D721Med (cell line): Measurements from ENCODE around the gene MBP.

Source experiments
- DNase-seq: peaks from one replicate; pipeline ENCODE4 v3.0.0; 2011; ENCODE audit warnings: low spot score; ENCODE audit not compliant: insufficient read length
- FAIRE-seq: peaks from 2 replicates; lab custom pipeline; 2011; peaks lifted over from hg19 to GRCh38; lab: Jason Lieb, UNC
- TF ChIP-seq, protein P1 (sequence below): IDR thresholded peaks from 2 replicates; pipeline ENCODE4 v1.5.1; 2012; ENCODE audit warnings: mild to moderate bottlenecking, control low read depth; ENCODE audit not compliant: insufficient read depth; ENCODE audit errors: missing control alignments

The MBP gene

DNA sequence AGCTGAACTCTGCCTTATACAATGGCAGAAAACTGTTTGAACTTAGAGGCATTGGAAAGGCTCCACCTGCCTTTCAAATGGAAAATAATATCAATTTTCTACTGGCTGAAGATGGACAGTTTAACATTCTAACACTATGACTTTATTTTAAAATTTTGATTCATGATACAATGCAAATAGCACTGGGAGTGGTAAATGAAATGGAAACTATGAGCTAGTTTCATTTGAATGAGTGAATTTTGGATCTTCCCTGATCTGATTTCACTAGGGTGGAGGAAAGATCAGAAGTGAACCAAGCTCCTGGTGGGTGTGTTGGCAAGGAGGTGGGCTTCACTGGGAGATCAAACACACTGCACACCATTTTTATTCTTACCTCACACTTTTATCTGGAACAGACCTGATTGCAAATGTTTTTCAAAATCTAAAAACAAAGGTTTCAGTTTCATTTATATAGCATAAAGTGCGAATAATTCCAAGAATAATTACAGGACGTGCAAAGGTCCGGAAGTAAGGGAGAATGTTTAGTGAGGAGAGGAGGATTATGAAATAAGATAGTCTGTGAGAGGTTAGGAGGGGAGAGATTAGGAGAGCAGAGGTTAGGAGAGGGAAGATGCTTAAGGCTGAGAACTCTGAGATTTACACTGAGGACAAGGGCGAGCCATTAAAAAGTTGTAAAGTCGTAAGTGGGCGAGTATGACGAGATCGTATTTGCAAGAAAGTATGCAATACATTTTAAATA is 18.6 kb upstream of the MBP start:
- peak; percentile 64 for FAIRE-seq

DNA sequence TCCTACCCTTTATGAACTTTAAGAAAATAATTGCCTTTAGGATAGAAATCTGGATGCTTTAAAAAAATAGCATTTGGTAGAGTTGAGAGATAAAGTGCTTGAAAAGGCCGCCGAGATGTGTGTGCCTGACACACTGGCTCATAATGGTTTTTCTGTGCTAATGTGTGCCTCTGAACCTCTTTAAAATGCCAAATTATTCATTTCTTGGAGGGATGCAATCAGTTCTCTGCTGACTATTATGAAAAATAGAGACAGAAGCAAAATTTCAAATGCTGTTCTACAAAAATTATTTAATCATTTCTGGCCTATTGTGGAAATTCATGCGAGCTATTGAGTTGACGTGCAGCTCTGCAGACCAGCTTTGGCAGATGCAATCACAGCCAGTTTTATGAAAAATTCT is 18.0 kb upstream of the MBP start:
- peak; percentile 25 for FAIRE-seq
- TF ChIP-seq, protein P1, sequence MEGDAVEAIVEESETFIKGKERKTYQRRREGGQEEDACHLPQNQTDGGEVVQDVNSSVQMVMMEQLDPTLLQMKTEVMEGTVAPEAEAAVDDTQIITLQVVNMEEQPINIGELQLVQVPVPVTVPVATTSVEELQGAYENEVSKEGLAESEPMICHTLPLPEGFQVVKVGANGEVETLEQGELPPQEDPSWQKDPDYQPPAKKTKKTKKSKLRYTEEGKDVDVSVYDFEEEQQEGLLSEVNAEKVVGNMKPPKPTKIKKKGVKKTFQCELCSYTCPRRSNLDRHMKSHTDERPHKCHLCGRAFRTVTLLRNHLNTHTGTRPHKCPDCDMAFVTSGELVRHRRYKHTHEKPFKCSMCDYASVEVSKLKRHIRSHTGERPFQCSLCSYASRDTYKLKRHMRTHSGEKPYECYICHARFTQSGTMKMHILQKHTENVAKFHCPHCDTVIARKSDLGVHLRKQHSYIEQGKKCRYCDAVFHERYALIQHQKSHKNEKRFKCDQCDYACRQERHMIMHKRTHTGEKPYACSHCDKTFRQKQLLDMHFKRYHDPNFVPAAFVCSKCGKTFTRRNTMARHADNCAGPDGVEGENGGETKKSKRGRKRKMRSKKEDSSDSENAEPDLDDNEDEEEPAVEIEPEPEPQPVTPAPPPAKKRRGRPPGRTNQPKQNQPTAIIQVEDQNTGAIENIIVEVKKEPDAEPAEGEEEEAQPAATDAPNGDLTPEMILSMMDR, result no peak
- no peak for DNase-seq

More for the DNA sequence above, 18.6 kb upstream of the MBP start:
- TF ChIP-seq, protein P1, result no peak
- no peak for DNase-seq

DNA sequence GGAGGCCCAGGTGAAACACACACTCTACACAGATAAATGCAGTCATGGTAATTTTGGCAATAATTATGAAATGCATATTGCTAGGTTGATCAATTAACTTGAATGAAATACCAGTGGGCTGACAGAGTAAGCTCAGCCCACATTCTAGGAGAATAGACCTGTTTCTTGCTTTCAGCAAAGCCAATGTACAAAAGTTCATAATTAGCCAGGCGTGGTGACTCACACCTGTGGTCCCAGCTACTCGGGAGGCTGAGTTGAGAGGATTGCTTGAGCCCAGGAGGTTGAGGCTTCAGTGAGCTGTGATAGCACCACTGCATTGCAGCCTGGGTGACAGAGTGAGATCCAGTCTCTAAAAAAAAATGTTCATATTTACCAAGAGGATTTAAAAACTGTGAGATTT is 15.7 kb upstream of the MBP start:
- DNase-seq (no peak), FAIRE-seq (no peak)
- TF ChIP-seq, protein P1, result no peak

DNA sequence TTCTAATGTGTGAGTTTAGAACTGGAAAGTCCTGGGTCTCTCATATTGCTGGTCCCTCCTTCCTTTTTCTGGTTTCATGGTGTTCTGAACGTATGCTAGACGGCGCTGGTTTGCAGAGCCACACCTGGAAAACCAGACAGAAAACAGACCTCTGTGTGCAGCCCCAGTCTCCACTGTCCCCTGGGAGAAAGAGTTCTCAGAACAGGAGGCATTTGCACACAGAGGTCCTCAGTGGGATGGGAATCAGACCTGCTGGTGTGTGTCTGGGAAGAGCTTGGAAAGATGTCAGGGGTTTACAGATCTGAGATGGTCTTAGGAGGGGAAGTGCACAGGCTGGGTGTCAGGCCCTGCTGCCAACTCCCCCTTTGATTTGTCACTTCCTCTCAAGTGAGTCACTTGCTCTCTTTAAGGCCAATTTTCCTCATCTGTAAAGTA is 14.9 kb upstream of the MBP start:
- no peak for DNase-seq
- FAIRE-seq, result no peak
- TF ChIP-seq, protein P1, result no peak

DNA sequence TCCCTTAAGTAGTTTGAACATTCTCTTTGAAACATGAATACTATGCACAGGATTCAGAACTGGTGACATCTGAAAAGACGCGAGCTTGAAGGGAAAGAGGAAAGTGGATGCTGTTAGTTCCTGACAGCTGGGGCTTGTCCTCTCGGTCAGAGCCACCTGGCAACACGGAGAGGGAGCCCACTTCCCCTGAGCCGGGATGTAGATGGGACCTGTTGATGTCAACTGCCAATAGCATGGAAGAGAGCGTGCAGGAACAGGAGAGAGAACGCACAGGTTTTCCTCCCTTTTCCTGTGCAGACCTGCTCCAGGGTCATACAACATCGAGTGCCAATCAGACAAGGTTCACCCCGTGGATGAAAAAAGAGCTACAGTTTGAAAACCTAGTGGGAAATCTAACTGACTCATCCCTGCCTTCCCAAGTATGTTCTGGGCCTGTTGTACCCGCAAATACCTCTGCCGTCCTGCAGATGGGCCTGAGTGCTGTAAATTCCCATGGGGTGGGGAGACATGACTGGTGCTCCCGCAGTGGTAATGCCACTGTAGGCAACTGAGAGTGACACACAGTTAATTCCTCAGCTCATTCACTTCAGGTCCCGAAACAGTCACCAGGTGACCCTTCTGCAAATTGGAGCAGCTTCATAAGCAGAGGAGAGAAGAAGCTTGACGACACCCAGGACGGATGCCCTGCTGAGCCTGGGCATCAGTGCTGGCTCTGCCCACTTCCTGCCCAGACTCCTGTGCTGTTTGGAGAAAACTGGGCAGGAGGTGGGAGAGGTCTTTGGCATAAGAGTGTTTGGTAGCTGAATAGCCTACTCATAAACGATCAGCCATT is 13.9 kb upstream of the MBP start:
- TF ChIP-seq, protein P1, result no peak
- DNase-seq (no peak), FAIRE-seq (peak; percentile 56)

DNA sequence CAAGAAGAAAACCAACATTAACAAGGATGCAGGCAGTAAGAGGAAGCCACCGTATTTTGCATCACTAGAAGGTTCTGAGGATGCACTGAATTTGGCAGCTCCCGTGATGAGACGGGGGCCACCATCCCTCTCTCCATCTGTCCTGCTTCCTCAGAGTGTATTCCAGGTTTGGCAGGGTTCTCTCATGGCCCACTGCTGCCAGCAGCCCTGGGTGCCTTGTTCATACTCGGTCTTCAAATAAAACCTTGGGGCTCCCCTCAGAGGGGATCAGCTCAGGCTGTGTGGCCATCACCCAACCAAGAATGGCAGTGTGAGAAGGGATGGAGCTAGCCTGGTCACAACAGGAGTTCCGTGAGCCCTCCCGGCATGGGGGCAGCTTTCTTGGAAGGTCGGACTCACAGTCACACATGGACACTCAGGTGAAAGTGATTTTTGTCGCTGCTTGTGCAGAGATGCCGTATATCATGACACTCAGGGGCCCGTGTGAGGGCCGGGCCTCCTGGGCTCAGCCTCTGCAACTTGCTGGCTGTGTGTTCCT is 12.8 kb upstream of the MBP start:
- FAIRE-seq, result no peak
- TF ChIP-seq, protein P1, result no peak
- DNase-seq, result no peak
